Stimulated activated CD4-positive, alpha-beta T cell treated with anti-CD3 and anti-CD28 coated beads, Interleukin-1b, Interleukin-23, amount 100 ng/mL, for 1 hour (primary cell): ENCODE data around the gene IMP3.

ENCODE experiments used
- DNase-seq, 2 donors: peaks; one replicate each; pipeline ENCODE4 v3.0.0-alpha.2; 2020; ENCODE audit warnings: low read depth in 2 of 2

The IMP3 gene

GRCh38 chr15:75672646-75673425, 32.8 kb upstream of the IMP3 start:
- DNase-seq: no peak

GRCh38 chr15:75671730-75672602, 31.9 kb upstream of the IMP3 start:
- DNase-seq: no peak

GRCh38 chr15:75669879-75670212, 29.8 kb upstream of the IMP3 start:
- no peak for DNase-seq

GRCh38 chr15:75669191-75669878, 29.3 kb upstream of the IMP3 start:
- no peak for DNase-seq

DNA sequence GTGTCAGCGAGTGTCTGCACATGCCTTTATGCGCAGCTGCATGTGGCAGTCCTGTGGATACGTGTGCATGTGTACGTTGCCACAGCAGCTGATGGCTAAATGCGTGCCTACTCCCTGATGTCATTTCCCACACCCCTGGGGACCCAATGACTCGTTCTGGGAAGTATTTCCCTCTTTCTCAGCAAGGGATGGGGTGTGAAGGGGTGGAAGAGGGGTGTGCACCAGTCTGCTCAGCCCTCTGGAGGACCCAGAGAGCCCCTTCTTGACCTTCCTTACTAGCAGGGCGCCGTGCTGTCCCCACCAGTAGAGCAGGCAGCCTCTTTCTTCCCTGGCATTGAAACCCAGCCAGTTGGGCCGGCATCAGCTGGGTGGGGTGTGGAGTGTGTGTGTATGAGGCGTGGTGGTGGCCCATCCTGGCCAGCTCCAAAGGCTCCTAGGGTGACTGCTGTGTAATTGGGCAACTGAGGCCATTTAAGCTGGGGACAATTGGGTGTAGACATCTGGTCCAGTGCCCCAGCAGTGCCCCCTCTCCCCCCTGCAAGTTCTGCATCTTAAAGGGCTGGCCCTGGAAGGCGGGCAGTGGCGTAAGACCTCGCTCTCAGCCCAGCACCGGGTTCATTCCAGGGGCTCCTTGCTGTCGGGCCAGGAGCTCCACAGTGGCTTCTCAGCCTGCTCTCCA, 26.9 kb upstream of the IMP3 start:
- DNase-seq: no peak

- DNase-seq: no peak
Observed at GRCh38 chr15:75663931-75664421, 24.0 kb upstream of the IMP3 start.

DNA sequence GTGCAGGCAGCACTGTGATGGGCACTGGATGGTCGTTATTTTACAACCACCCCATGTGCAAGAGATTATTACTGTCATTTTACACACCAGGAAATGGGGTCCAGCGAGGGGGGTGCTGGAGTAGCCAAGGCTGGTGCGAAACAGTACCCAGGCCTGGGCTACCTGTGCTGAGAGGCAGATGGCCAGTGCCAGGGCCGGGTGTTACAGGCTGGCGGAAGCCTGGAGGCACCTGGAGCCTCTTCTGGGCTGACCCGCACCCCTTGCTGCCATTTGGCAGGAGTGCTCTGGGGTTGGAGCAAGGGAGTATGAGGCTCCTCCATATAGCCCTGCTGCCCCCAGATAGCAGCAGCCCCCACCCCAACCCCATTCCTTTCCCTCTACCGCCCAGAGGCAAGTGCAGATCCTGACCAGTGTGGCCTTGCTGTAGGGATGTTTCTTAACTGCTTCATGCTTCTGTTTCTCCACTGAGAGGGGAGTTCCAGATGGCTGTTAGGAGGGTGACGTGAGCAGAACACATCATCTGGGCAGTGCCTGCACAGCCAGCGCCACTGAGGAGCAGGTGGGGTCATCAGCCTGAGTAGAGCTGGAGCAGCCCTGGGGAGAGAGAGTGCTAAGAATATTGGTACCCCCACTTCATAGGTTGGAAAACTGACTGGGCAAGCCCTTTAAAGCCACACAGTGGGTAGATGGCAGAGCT, 22.9 kb upstream of the IMP3 start:
- no peak for DNase-seq

DNA sequence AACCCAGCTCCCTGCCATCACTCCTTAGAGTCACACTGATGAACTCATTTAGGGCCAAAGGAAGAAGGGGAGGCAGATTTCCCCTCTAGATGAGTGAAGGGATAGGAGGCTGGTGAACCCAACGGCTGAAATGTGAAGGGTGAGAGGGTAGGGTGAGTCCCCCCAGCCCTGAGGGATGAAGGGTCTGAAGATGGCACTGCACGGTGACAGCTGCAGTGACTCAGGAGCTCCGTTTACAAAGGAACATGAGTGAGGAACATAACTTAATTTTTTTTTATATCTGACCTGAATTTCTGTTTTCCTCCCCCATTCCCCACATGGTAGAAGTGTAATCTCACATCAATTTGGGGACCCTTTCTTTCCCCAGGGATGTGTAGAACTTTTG, 21.7 kb upstream of the IMP3 start:
- DNase-seq: no peak

DNA sequence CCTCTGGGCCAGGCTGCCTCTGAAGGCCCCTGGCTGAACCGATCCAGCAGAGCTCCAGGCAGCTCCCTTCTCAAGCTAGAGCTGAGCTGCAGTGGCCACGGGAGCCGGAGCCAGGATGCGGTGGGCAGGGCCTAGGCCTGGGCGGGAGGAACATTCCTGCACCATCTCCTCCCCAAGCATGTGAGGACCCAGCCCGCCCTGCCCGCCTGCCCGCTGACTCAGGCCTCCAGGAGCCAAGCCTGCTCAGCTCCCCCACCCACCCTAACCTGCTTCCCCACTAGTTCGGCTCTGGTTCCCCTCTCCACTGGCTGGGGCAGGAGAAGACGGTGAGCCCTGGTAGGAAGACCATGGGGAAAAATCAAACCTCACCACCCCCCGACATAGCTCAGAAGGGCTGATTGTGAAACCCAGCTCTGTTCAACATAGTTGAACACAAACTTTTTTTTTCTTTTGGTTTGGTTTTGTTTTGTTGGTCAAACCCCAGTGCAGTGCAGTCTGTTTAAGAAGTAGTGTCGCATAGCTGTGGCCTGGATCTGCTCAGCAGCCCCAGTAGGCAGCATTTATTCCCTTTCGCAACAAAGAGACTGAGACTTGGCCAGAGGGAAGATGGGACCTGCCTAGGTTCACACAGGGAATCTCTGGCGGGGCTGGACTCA, 21.2 kb upstream of the IMP3 start:
- no peak for DNase-seq

DNA sequence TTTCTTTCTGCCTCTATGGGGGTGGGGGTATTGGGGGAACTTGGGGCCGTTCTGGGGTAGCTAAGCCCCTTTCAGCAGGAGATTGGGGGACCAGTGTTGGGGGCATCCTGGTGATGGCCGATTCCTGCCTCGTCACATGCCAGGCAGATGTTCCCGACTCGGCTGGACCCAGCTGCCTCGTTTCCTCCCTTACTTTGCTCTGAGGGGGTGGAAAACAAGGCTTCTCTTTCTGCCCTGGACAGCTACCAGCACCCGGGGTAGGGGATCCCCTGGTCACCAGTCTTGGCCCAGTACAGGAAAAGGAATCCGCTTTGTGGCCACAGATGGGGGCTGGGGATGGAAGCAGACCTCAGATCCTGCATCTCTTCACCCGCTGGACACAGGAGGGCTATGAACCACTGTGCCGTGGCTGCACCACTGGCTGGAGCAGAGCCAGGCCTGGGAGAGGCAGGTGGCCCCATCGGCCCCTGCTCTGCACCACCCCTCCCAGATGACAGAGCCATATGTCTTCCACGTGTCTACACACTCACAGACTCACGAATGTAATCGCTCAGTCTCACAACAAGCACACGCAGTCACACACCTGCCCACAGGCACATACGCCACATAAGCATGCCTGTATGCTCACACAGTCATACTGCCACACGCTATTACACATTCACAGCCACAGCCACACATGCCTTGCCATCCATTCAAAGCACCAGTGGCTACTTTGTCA, 20.1 kb upstream of the IMP3 start:
- DNase-seq: no peak

- no peak for DNase-seq
Observed at GRCh38 chr15:75659141-75659771, 19.2 kb upstream of the IMP3 start.

GRCh38 chr15:75656813-75657212, 16.8 kb upstream of the IMP3 start:
- no peak for DNase-seq

DNA sequence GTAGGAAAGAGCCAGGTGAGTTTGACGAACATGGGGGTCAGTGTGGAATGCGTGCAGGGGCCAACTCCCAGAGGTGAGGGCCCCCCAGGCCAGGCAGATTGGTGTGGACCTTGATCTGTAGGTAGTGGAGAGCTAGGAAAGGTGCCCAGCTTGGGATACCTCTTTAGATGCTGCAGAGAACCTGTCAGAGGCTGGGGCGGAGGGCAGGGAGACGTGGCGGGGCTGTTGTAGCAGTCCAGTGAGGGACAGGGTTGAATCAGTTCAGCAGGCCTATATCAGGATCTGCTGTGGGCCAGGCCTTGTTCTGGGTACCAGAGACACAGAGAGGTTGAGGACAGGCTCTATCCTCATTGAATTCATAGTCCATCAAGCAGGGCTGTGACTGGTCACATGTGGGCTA, 16.3 kb upstream of the IMP3 start:
- no peak for DNase-seq

DNA sequence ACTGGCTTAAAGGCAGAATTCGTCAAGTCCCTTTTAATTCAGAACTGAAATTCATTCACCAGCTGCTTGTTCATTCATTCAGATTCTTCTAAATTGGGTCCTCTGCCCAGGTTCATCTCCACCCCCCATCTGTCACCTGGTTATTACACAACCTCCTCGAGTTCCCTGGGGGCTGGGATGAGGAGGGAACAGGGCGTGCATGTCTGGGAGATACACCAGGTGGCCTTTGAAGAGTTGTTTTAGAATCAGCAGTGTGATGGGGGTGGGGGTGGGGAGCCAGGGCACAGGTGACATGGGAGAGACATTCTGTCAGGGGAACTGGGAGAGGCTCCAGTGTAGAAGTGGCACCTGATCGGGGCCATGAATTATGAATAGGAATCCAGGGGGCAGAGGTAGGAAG, 15.9 kb upstream of the IMP3 start:
- no peak for DNase-seq

DNA sequence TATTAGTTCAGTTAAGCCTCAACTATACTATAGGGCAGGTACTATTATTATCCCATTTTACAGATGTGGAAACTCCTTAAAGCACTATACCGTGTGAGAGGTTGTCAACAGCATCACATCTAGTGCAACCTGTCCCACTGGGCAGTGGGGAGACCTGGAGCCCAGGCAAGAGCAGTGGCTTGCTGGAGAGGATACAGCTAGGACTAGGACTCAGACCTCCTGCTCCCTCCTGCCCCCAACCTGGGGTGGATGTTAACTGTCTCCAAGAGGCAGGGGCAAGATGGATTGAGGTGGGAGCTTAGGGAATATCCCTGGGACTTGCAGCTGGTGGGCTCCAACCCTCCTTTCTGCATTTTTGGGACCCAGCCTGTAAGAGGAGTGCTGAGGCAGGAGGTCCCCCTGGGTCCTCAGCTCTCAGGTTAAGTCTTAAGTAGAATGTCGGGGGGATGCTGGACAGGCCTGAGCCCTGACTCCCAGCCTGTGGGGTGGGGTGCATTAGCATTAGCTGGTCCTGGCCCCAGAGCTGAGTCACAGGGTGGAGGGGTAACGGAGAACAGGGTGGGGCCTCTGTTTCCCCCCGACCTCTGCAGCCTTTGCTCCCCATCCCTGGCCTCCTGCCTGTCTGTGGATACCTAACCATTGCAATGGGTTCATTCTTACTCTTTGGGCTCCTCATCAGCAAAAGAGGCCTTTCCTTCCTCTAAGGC, 14.3 kb upstream of the IMP3 start:
- no peak for DNase-seq

GRCh38 chr15:75653347-75653913, 13.4 kb upstream of the IMP3 start:
- DNase-seq: no peak

- DNase-seq: no peak
Observed at GRCh38 chr15:75651810-75652543, 12.0 kb upstream of the IMP3 start.
